PFSK-1 (cell line): ENCODE measurements around the gene TCTA.

Source experiments
- FOXP2 ChIP-seq: optimal IDR thresholded peaks from 2 replicates; pipeline ENCODE3; 2011; ENCODE audit warnings: borderline replicate concordance, control low read depth, inconsistent platforms; ENCODE audit not compliant: insufficient read depth; ENCODE audit errors: extremely low read length, extremely low read depth
- POLR2AphosphoS5 ChIP-seq: IDR thresholded peaks from 2 replicates; pipeline ENCODE4 v1.6.1; 2012; ENCODE audit warnings: low read depth, mild to moderate bottlenecking, control low read depth, low read length, moderate library complexity
- REST ChIP-seq, 2 experiments: IDR thresholded peaks; 2 replicates each; pipeline versions ENCODE4 v1.6.1 to v1.8.0; 2011 to 2012; ENCODE audit warnings: low read depth in 2 of 2, low read length in 2 of 2, control low read depth in 1 of 2, inconsistent platforms in 1 of 2, mild to moderate bottlenecking in 1 of 2, moderate library complexity in 1 of 2; ENCODE audit not compliant: insufficient read depth in 1 of 2
- SIN3A ChIP-seq: IDR thresholded peaks from 2 replicates; pipeline ENCODE4 v1.6.1; 2012; ENCODE audit warnings: mild to moderate bottlenecking, low read length, moderate library complexity, borderline replicate concordance; ENCODE audit not compliant: insufficient read depth
- TAF1 ChIP-seq: IDR thresholded peaks from 2 replicates; pipeline ENCODE4 v1.6.1; 2012; ENCODE audit warnings: low read length, control low read depth, borderline replicate concordance; ENCODE audit not compliant: insufficient read depth

TCTA gene

DNA sequence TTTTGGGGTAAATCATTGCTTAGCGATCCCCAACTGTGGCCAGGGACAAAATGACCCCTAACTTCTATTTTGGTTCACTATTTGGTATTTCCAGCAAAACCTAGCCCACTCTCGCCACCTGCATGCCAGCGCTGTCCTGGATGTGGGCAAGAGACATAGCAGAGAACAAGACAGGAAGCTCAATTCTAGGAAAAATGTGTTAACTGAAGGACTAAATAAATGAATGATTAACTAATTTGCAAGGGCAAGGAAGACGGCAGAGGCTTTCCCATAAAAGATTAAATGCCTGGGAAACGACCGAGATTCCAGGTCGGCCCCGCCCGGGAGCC is 16.5 kb downstream of the TCTA start:
- no peak for TF ChIP-seq TAF1

- TF ChIP-seq REST (IDR thresholded peaks at IDR 0.05; ENCODE audit: insufficient read depth in 1 of 2, low read depth in 2 of 2, low read length in 2 of 2) (no peak), POLR2AphosphoS5 (no peak), TAF1 (no peak), FOXP2 (no peak), SIN3A (no peak)
These were observed 22.5 kb downstream of the TCTA start for GRCh38 chr3:49434731-49435130.

- TF ChIP-seq FOXP2 (no peak), TAF1 (no peak), POLR2AphosphoS5 (no peak), SIN3A (no peak), REST (IDR thresholded peaks at IDR 0.05; ENCODE audit: insufficient read depth in 1 of 2, low read depth in 2 of 2, low read length in 2 of 2) (no peak)
These were observed 33.2 kb downstream of the TCTA start for GRCh38 chr3:49445391-49445790.

DNA sequence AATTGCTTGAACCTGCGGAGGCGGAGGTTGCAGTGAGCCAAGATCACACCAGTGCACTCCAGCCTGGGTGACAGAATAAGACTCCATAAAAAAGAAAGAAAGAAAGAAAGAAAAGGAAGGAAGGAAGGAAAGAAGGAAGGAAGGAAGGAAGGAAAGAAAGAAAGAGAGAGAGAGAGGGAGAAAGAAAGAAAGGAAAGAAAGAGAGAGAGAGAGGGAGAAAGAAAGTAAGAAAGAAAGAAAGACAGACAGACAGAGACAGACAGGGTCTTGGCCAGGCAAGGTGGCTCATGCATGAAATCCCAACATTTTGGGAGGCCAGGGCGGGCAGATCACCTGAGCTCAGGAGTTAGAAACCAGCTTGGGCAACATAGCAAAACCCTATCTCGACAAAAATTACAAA is 41.4 kb downstream of the TCTA start:
- TF ChIP-seq POLR2AphosphoS5 (no peak), FOXP2 (no peak), SIN3A (no peak), REST (IDR thresholded peaks at IDR 0.05; ENCODE audit: insufficient read depth in 1 of 2, low read depth in 2 of 2, low read length in 2 of 2) (no peak), TAF1 (no peak)

- TF ChIP-seq TAF1 = no peak
- TF ChIP-seq SIN3A = no peak
- TF ChIP-seq POLR2AphosphoS5 = no peak
These were observed 42.2 kb downstream of the TCTA start for GRCh38 chr3:49454458-49454857.

GRCh38 chr3:49454898-49455681 is 42.9 kb downstream of the TCTA start:
- TF ChIP-seq SIN3A = no peak
- TF ChIP-seq FOXP2 = no peak
- no peak for TF ChIP-seq REST (IDR thresholded peaks at IDR 0.05; ENCODE audit: insufficient read depth in 1 of 2, low read depth in 2 of 2, low read length in 2 of 2)
- TF ChIP-seq TAF1 = no peak
- TF ChIP-seq POLR2AphosphoS5 = no peak
